Parathyroid adenoma (tissue), 2 donors: ENCODE data around the gene SLC2A9.

Source experiments
- H2AFZ ChIP-seq: fragments of 300-600 bp; sonication (generic); one replicate; pipeline ENCODE4 v1.7.0; 2017; ENCODE audit warnings: antibody characterized with exemption, mild to moderate bottlenecking
- H3K27ac ChIP-seq: fragments of 300-600 bp; sonication (generic); one replicate; pipeline ENCODE4 v1.7.0; 2017
- H3K27me3 ChIP-seq: fragments of 300-600 bp; sonication (generic); one replicate; pipeline ENCODE4 v1.7.0; 2017; ENCODE audit warnings: low read length; ENCODE audit not compliant: control insufficient read depth, insufficient read depth
- H3K36me3 ChIP-seq: fragments of 300-600 bp; sonication (generic); one replicate; pipeline ENCODE4 v1.7.0; 2017; ENCODE audit warnings: low read length; ENCODE audit not compliant: control insufficient read depth, insufficient read depth
- H3K4me1 ChIP-seq: fragments of 300-600 bp; sonication (generic); one replicate; pipeline ENCODE4 v1.7.0; 2017; ENCODE audit warnings: control low read depth
- H3K4me2 ChIP-seq: fragments of 300-600 bp; sonication (generic); one replicate; pipeline ENCODE4 v1.7.0; 2017; ENCODE audit warnings: low read length
- H3K4me3 ChIP-seq: fragments of 300-600 bp; sonication (generic); one replicate; pipeline ENCODE4 v1.7.0; 2017; ENCODE audit warnings: low read depth, low read length
- H3K79me2 ChIP-seq: fragments of 300-600 bp; sonication (generic); one replicate; pipeline ENCODE4 v1.7.0; 2017; ENCODE audit warnings: control low read depth
- H3K9ac ChIP-seq: fragments of 300-600 bp; sonication (generic); one replicate; pipeline ENCODE4 v1.7.0; 2017; ENCODE audit warnings: mild to moderate bottlenecking
- H3K9me3 ChIP-seq: fragments of 300-600 bp; sonication (generic); one replicate; pipeline ENCODE4 v1.7.0; 2017; ENCODE audit warnings: low read length; ENCODE audit not compliant: control insufficient read depth
- TF ChIP-seq, protein P1 (sequence below): fragments of 300-600 bp; sonication (generic); IDR thresholded peaks from one replicate; pipeline ENCODE4 v1.7.0; 2017; ENCODE audit warnings: antibody characterized with exemption, mild to moderate bottlenecking
- donor health status: primary hyperparathyroidism.

Gene SLC2A9

DNA sequence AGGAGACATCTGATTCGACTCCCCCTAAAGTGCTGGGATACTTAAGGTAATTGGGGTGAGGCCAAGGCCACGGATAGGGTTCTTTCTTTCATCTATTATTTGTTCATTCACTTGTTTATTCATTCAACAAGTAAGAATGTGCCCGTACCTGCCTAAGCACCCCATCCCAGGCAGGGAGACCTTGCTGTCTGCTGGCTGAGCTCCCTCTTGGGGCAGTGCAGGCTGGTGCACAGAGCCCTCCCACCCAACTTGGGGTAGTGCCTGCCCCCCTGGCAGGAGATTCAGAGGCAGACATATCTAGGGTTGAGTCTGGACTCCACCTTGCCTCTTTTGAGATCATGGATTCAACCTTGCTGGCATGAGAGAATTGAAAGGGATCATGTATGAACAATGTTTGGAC is 144.2 kb downstream of the SLC2A9 start:
- H3K79me2 ChIP-seq, result no peaks in the 10 kb centered on the region
- no peak overlapping the region for H2AFZ ChIP-seq
- no peaks in the 10 kb centered on the region for H3K36me3 ChIP-seq
- TF ChIP-seq, protein P1, sequence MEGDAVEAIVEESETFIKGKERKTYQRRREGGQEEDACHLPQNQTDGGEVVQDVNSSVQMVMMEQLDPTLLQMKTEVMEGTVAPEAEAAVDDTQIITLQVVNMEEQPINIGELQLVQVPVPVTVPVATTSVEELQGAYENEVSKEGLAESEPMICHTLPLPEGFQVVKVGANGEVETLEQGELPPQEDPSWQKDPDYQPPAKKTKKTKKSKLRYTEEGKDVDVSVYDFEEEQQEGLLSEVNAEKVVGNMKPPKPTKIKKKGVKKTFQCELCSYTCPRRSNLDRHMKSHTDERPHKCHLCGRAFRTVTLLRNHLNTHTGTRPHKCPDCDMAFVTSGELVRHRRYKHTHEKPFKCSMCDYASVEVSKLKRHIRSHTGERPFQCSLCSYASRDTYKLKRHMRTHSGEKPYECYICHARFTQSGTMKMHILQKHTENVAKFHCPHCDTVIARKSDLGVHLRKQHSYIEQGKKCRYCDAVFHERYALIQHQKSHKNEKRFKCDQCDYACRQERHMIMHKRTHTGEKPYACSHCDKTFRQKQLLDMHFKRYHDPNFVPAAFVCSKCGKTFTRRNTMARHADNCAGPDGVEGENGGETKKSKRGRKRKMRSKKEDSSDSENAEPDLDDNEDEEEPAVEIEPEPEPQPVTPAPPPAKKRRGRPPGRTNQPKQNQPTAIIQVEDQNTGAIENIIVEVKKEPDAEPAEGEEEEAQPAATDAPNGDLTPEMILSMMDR, result no peak
- H3K27ac ChIP-seq, result no peak overlapping the region
- H3K4me3 ChIP-seq, result no peak overlapping the region
- peaks cover 3% of the 10 kb centered on the region for H3K4me1 ChIP-seq
- H3K9me3 ChIP-seq, result no peaks in the 10 kb centered on the region
- no peak overlapping the region for H3K9ac ChIP-seq
- H3K4me2 ChIP-seq, result no peak overlapping the region
- no peaks in the 10 kb centered on the region for H3K27me3 ChIP-seq

DNA sequence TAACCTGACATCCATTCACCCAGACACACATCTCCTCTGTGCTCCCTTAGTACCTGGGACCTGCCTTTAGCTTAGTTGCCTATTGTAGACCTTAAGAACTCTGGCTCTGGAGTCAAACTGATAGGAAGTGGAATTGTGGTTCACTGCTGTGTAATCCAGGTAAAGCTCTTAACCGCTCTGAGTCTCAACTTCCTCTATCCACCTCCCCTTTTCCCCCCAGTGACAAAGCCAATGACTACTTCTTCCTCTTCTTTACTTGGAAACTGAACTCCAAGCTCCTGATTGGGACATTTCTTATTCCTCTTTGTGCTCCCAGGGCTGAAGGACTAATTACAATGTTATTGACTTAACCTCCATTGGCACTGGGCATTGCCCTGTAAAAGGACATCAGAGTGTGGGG is 145.8 kb downstream of the SLC2A9 start:
- no peak overlapping the region for H3K9ac ChIP-seq
- no peaks in the 10 kb centered on the region for H3K36me3 ChIP-seq
- TF ChIP-seq, protein P1, result no peak
- no peak overlapping the region for H2AFZ ChIP-seq
- no peak overlapping the region for H3K27ac ChIP-seq
- H3K79me2 ChIP-seq, result no peaks in the 10 kb centered on the region
- no peak overlapping the region for H3K4me2 ChIP-seq
- H3K9me3 ChIP-seq, result no peaks in the 10 kb centered on the region
- no peaks in the 10 kb centered on the region for H3K27me3 ChIP-seq
- H3K4me3 ChIP-seq, result no peak overlapping the region
- H3K4me1 ChIP-seq, result no peaks in the 10 kb centered on the region

GRCh38 chr4:9874385-9874784 is 146.9 kb downstream of the SLC2A9 start:
- no peak overlapping the region for H3K4me2 ChIP-seq
- H3K36me3 ChIP-seq, result no peaks in the 10 kb centered on the region
- TF ChIP-seq, protein P1, result no peak
- no peaks in the 10 kb centered on the region for H3K9me3 ChIP-seq
- H3K27me3 ChIP-seq, result no peaks in the 10 kb centered on the region
- no peak overlapping the region for H3K27ac ChIP-seq
- no peak overlapping the region for H3K4me3 ChIP-seq
- H2AFZ ChIP-seq, result no peak overlapping the region
- no peaks in the 10 kb centered on the region for H3K4me1 ChIP-seq
- H3K79me2 ChIP-seq, result no peaks in the 10 kb centered on the region
- H3K9ac ChIP-seq, result no peak overlapping the region

- no peaks in the 10 kb centered on the region for H3K36me3 ChIP-seq
- no peaks in the 10 kb centered on the region for H3K9me3 ChIP-seq
- no peak overlapping the region for H3K9ac ChIP-seq
- H3K79me2 ChIP-seq, result no peaks in the 10 kb centered on the region
- H2AFZ ChIP-seq, result no peak overlapping the region
- H3K4me1 ChIP-seq, result peaks cover 3% of the 10 kb centered on the region
- H3K27me3 ChIP-seq, result no peaks in the 10 kb centered on the region
- TF ChIP-seq, protein P1, result no peak
- no peak overlapping the region for H3K27ac ChIP-seq
- H3K4me2 ChIP-seq, result no peak overlapping the region
- H3K4me3 ChIP-seq, result no peak overlapping the region
These were observed 151.0 kb downstream of the SLC2A9 start for GRCh38 chr4:9870165-9870790.

DNA sequence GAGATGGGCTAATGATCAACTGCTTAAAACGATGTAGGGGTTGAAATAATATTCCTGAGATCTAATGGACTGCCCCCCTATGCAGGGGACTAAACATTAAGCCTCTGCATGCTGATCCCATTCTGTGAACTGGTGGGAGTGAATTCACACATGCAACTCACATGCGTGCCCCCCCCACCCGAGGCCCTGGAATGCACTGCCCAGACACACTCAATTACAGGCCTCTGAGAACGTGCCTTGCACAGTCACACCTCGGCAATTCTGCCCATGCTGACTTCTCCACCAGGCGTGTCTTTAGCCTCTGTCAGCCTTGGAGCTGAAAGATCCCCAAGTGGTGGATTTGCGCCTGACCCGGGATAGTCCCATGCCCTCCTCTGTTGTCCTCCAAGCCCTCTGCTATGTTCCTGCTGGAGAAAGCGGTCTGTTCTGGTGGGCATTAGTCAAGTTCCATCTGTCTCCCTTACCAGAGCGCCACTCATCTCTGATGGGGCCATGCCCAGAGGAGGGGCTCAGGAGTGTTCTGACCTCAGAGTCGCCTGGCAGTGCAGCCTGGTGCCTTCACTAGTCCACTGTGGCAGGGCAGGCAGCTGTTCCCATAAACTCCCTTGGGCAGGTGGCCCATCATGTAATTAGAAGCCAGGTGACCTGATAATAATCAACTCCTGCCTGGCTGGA is 153.4 kb downstream of the SLC2A9 start:
- TF ChIP-seq, protein P1, result no peak
- no peak overlapping the region for H3K4me3 ChIP-seq
- H2AFZ ChIP-seq, result no peak overlapping the region
- no peaks in the 10 kb centered on the region for H3K79me2 ChIP-seq
- no peaks in the 10 kb centered on the region for H3K27me3 ChIP-seq
- no peaks in the 10 kb centered on the region for H3K9me3 ChIP-seq
- no peaks in the 10 kb centered on the region for H3K36me3 ChIP-seq
- H3K27ac ChIP-seq, result no peak overlapping the region
- H3K4me2 ChIP-seq, result no peak overlapping the region
- H3K4me1 ChIP-seq, result peaks cover 3% of the 10 kb centered on the region
- no peak overlapping the region for H3K9ac ChIP-seq
